Activated CD4-positive, alpha-beta T cell treated with anti-CD3 and anti-CD28 coated beads for 36 hours (primary cell): ENCODE results near the gene KRT33A. TPM values are rescaled to one million over a fixed set of nuclear protein-coding genes. Genes with fewer than 3 reads are reported as not detected.
"Not testable (repeated sequence)": the region's sequence is repeated elsewhere in the genome, so short reads cannot be mapped to it uniquely, and the experiment has no call there.

Experiments used
- ATAC-seq: fragments of 200-7000 bp; cut with Tn5 transposase; one replicate; pipeline ENCODE4 v1.10.0; 2021; ENCODE audit warnings: mild to moderate bottlenecking, moderate library complexity
- CTCF ChIA-PET: fragments of 350-600 bp; sonication (Branson Sonifier 250); formaldehyde crosslinking; loops from one replicate; lab custom pipeline; 2021; ENCODE audit warnings: antibody characterized with exemption; lab: Charles Lee
- POLR2A ChIA-PET: fragments of 350-600 bp; sonication (Branson Sonifier 250); formaldehyde crosslinking; loops from one replicate; lab custom pipeline; 2021; ENCODE audit warnings: antibody characterized with exemption, inconsistent platforms; lab: Charles Lee
- DNase-seq: peaks from one replicate; pipeline ENCODE4 v3.0.0-alpha.2; 2020
- H3K27ac Mint-ChIP-seq: one replicate; pipeline ENCODE4 v1.8.0; 2021; ENCODE audit warnings: mixed read lengths
- H3K27me3 Mint-ChIP-seq: one replicate; pipeline ENCODE4 v1.8.0; 2021; ENCODE audit warnings: mixed read lengths
- H3K36me3 Mint-ChIP-seq: one replicate; pipeline ENCODE4 v1.8.0; 2021; ENCODE audit warnings: low read depth, mixed read lengths
- H3K4me1 Mint-ChIP-seq: one replicate; pipeline ENCODE4 v1.8.0; 2021; ENCODE audit warnings: mixed read lengths
- H3K4me3 Mint-ChIP-seq: one replicate; pipeline ENCODE4 v1.8.0; 2021; ENCODE audit warnings: mild to moderate bottlenecking, moderate library complexity, mixed read lengths
- H3K9me3 Mint-ChIP-seq: one replicate; pipeline ENCODE4 v1.8.0; 2021; ENCODE audit warnings: low read depth, mixed read lengths
- intact Hi-C, 2 experiments: fragments of 100-400 bp; cut with DNase I in 1 of 2; cut with micrococcal nuclease in 1 of 2; formaldehyde crosslinking; loops; one replicate each; pipeline versions ENCODE4 v1.14.2 to v1.15.1; 2022 to 2024; cut with DNase I, micrococcal nuclease
- total RNA-seq, 2 experiments: library from RNA; stranded (reverse); gene quantifications; one replicate each; pipeline ENCODE4 v1.2.3, GENCODE V29; 2021

Gene KRT33A
- total RNA-seq, 2 experiments from 2014 or later = not detected

GRCh38 chr17:41360296-41360995 lies 9.8 kb upstream of the KRT33A start:
- Mint-ChIP-seq H3K36me3 (no peaks in the 10 kb centered on the region), H3K27ac (no peak overlapping the region), H3K27me3 (no peaks in the 10 kb centered on the region), H3K4me3 (no peak overlapping the region), H3K9me3 (peaks cover 1% of the 10 kb centered on the region), H3K4me1 (no peaks in the 10 kb centered on the region)
- intact Hi-C loops = no loop called here
- POLR2A ChIA-PET = no interaction called here
- ATAC-seq (no peak), DNase-seq (no peak)
- CTCF ChIA-PET = no interaction called here

DNA sequence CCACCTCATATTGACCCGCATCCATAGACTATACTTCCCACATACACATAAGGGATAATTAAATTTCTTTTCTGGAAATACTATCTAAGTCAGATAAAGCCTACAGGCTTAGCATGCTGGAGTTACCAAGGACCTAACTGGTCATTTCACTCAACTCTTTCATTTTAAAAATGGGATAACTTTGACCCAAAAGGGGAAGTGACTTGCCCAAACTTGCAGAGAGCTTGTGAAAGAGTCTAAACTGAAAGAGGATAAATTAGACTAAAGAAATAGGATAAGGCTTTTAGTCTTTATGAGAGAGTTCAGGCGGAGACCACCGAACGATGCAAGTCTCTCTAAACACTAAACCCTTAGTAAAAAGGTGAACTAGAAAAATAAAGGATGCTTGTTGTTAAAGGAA lies 3.9 kb upstream of the KRT33A start:
- Mint-ChIP-seq H3K27ac (no peak overlapping the region), H3K36me3 (no peaks in the 10 kb centered on the region), H3K27me3 (no peaks in the 10 kb centered on the region), H3K4me1 (peaks cover 5% of the 10 kb centered on the region), H3K4me3 (no peak overlapping the region), H3K9me3 (peaks cover 1% of the 10 kb centered on the region)
- DNase-seq (no peak), ATAC-seq (no peak)
- ChIA-PET POLR2A (no interaction called here), CTCF (interaction anchor here (0.6 to 0.7 kb wide), 2 partner anchors 9 to 296 kb away, joined by 3 read pairs; no protein-coding TSS in a partner anchor)
- intact Hi-C loops = no loop called here

DNA sequence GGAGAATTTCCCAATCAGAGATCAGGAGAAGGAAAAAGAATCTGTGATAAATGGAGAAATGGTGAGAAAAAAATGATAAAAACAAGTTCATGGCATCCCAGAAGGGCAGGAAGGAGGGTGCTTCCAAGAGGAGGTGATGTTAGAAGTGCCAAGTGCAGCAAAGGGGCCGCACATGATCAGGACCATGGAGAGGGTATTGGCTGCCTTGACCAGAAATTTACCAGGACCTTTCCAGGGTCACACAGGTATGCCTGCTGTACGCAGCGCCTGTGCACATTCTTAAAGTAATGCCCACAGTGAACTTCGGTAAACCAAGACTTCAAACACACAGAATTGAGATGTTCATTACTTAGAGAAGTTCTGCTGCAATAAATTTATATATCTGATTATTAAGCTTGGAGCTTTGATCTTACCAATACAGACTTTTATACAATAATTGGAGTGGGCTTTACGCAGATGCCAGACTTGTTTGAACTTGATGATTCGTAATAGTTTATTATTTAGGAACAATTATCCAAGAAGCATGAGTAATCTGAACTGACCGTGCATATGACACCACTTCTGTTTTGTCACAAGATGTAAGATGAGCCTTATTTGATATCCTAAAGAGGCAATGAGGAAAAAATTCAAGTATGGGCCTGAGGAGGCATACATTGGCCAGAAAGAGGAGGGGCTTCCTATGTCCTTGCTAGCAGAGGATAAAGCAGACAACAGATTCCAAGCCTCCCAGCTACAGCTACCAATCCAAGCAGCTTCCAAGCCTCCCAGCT lies 2.2 kb upstream of the KRT33A start:
- CTCF ChIA-PET = no interaction called here
- Mint-ChIP-seq H3K27me3 (no peaks in the 10 kb centered on the region), H3K4me1 (peaks cover 5% of the 10 kb centered on the region), H3K9me3 (peaks cover 1% of the 10 kb centered on the region), H3K27ac (no peak overlapping the region), H3K36me3 (no peaks in the 10 kb centered on the region), H3K4me3 (no peak overlapping the region)
- ATAC-seq (no peak), DNase-seq (no peak)
- intact Hi-C loops = no loop called here
- POLR2A ChIA-PET = no interaction called here

- no peaks in the 10 kb centered on the region for H3K9me3 Mint-ChIP-seq
- no peaks in the 10 kb centered on the region for H3K36me3 Mint-ChIP-seq
- no peaks in the 10 kb centered on the region for H3K27me3 Mint-ChIP-seq
- intact Hi-C loops = no loop called here
- no peak overlapping the region for H3K4me3 Mint-ChIP-seq
- POLR2A ChIA-PET = no interaction called here
- ATAC-seq (no peak), DNase-seq (no peak)
- H3K27ac Mint-ChIP-seq = no peak overlapping the region
- CTCF ChIA-PET = interaction anchor here (3.0 kb wide), 1 partner anchor 20 kb away, joined by 22 read pairs; the partner anchor contains the start of gene KRT33B
- peaks cover 5% of the 10 kb centered on the region for H3K4me1 Mint-ChIP-seq
Observed at GRCh38 chr17:41351177-41351576, 549 bp upstream of the KRT33A start.

DNA sequence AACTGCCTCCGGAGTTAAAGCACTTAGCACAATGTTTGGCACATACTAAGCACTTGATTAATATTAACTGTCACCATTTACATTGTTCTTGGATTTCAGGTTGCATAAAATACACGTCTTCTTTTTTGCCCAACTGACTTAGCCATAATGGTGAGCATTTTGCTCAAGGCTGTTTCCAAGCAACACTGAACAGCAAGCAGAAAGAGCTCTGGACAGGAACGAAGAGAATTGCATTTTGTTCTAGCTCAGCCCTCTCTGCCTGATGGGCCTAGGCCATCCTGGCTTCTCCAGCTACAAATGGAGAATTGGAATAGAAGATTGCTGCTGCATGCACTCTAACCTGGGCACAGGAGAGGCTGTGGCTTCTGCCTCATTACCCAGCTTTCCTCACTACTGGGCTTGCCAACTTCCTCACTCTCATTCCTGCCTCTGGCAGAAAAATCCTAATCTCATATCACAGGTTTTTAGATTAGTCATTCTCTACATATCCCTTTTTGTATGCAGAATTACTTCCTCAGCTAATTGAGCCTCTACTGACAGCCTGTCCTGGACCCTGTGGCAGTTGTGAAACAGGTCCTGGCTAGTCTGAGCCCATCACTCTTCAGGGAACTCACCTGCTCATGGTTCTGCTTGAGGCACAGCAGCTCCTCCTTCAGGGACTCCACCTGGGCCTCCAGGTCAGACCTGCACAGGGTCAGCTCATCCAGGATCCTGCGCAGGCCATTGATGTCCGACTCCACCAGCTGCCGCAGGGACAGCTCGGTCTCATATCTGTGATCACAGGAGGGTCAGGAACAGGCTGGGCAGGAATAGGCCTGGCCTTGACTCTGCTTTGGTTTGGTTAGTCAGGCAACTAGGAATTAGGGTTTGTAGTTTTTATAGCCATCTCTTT lies 2.5 kb downstream of the KRT33A start:
- ATAC-seq (no peak), DNase-seq (no peak)
- Mint-ChIP-seq H3K27me3 (no peaks in the 10 kb centered on the region), H3K4me1 (peaks cover 10% of the 10 kb centered on the region), H3K36me3 (peaks cover 4% of the 10 kb centered on the region), H3K4me3 (no peak overlapping the region), H3K9me3 (peaks cover 4% of the 10 kb centered on the region), H3K27ac (no peak overlapping the region)
- CTCF ChIA-PET = interaction anchor here (0.6 to 3.0 kb wide), 6 partner anchors 7 to 160 kb away, joined by 3 to 22 read pairs (median 3); partner anchors contain the start of gene KRT33B
- POLR2A ChIA-PET = no interaction called here
- intact Hi-C loops = loop anchor here in 1 of 2 experiments (10.0 kb wide), 1 partner anchor 317 kb away; no protein-coding TSS in a partner anchor

DNA sequence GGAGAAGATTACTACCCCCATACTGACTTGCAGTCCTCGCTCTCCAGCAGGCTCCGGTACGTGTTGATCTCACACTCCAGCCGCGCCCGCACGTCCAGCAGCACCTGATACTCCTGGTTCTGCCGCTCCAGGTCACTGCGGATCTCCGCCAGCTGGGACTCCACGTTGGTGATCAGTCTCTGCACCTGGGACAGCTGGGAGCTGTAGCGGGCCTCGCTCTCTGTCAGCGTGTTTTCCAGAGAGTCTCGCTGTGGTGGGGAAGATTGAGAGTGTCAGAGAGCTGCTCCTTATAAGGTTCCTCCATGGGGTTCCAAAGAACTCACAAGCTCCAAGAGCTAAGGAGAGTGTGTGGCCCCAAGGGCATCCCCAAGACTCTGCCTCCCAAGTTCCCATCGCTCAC lies 4.2 kb downstream of the KRT33A start:
- CTCF ChIA-PET = interaction anchor here (0.6 to 1.1 kb wide), 2 partner anchors 8 to 12 kb away, joined by 3 to 4 read pairs; no protein-coding TSS in a partner anchor
- ATAC-seq, POLR2A ChIA-PET, DNase-seq, H3K9me3 Mint-ChIP-seq, H3K27ac Mint-ChIP-seq, H3K27me3 Mint-ChIP-seq, H3K4me3 Mint-ChIP-seq, H3K36me3 Mint-ChIP-seq: not testable (repeated sequence)
- H3K4me1 Mint-ChIP-seq = peaks cover 20% of the 10 kb centered on the region
- intact Hi-C loops = loop anchor here in 1 of 2 experiments (10.0 kb wide), 1 partner anchor 318 kb away; no protein-coding TSS in a partner anchor

DNA sequence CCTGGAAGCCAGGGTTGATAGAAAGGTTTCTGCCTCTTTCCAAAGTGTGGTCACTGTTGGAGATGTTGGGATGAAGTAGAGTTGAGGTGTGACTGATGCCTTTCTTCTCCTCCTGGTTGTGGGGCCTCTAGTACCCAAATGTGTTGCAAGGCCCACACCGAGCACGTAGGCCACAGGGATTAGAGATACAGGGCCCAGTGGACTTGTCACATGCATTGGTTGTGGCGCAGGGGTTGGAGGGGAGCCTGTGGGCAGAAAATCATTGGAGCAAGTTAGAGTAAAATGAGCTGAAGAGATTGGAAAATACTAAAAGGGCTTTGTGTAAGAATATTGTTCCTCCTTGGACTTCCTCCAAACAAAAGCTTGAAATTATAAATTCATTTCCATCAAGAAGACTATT lies 4.6 kb downstream of the KRT33A start:
- ChIA-PET POLR2A (no interaction called here), CTCF (interaction anchor here (0.6 to 1.1 kb wide), 3 partner anchors 8 to 14 kb away, joined by 3 to 4 read pairs (median 3); no protein-coding TSS in a partner anchor)
- Mint-ChIP-seq H3K4me1 (peaks cover 24% of the 10 kb centered on the region), H3K36me3 (peaks cover 9% of the 10 kb centered on the region), H3K27me3 (no peaks in the 10 kb centered on the region), H3K9me3 (peaks cover 7% of the 10 kb centered on the region), H3K4me3 (no peak overlapping the region), H3K27ac (no peak overlapping the region)
- intact Hi-C loops = loop anchor here in 1 of 2 experiments (10.0 kb wide), 1 partner anchor 319 kb away; no protein-coding TSS in a partner anchor
- ATAC-seq = no peak
- DNase-seq = no peak

DNA sequence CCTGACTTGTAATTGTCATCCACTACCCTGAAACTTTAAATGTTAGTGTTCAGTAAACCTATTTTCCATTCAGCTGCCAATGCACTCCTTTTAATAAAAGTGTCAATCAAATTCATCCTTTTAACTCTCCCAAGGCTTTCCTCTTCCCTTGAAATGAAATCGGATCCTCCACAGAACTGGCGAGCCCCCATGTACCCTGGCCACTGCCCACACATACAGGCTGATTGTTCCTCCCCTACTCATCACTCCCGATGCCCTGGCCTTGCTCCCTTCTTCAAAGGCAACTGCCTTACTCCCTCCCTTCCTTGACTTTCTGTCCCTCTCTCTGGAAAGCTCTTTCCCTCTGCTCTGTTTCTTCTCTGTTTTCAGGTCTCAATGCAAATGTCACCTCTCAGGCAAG lies 7.6 kb downstream of the KRT33A start:
- peaks cover 52% of the 10 kb centered on the region for H3K4me1 Mint-ChIP-seq
- H3K27ac Mint-ChIP-seq = no peak overlapping the region
- H3K36me3 Mint-ChIP-seq = peaks cover 9% of the 10 kb centered on the region
- ChIA-PET POLR2A (no interaction called here), CTCF (interaction anchor here (3.4 kb wide), 1 partner anchor 61 kb away, joined by 8 read pairs; no protein-coding TSS in a partner anchor)
- H3K4me3 Mint-ChIP-seq = no peak overlapping the region
- peaks cover 7% of the 10 kb centered on the region for H3K9me3 Mint-ChIP-seq
- peaks cover 4% of the 10 kb centered on the region for H3K27me3 Mint-ChIP-seq
- intact Hi-C loops = loop anchor here in 1 of 2 experiments (10.0 kb wide), 1 partner anchor 322 kb away; no protein-coding TSS in a partner anchor
- ATAC-seq = no peak
- no peak for DNase-seq

DNA sequence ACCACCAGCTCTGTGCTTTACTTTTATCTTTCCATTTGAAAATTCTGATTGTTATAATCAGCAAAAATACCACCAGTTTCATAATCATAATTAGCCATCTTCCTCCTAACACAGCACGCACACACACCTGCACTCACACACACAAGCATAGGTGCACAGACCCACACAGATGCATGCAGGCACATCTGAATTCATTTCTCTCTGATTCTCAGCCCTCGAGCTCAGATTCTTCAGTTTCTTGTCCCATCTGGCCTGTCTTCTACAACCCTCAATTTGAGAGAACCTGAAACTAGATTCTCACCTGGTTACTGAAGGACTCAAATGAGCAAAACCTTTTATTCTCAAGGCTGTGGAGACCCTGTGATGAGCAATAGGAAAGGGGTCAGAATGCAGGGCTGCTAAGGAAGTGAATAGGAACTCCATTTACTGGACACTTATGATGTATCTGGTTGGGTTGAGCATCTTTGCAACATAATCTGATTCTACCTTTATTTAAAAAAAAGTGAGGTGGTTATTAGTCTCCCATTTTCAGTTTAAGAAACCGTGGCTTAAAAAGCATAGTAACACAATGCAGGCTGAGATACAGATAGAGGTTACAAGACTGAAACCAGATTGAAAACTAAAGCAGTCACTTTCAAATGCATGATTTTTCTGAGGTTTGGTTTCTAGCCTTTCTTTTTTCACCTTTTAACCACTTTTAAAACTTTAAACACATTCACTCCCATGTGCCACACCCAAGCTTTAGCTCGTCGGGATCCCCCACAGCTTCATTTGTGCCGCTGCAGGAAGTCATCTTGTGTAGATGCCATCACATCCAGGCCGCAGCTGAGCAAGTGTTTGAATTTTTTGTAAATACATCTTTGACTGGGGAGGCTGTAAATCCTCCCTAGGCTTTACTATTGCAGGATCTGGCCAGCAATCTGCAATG lies 9.4 kb downstream of the KRT33A start:
- POLR2A ChIA-PET = interaction anchor here (0.6 kb wide), 1 partner anchor 337 kb away, joined by 3 read pairs; no protein-coding TSS in a partner anchor
- Mint-ChIP-seq H3K9me3 (peaks cover 7% of the 10 kb centered on the region), H3K27ac (peak overlapping the region; percentile 74), H3K36me3 (peaks cover 9% of the 10 kb centered on the region), H3K4me3 (no peak overlapping the region), H3K27me3 (peaks cover 4% of the 10 kb centered on the region), H3K4me1 (peaks cover 57% of the 10 kb centered on the region)
- DNase-seq (peak; percentile 76), ATAC-seq (peak; percentile 75)
- intact Hi-C loops = loop anchor here (1.0 to 10.0 kb wide), 3 partner anchors 62 to 326 kb away; no protein-coding TSS in a partner anchor
- CTCF ChIA-PET = interaction anchor here (0.7 to 3.4 kb wide), 8 partner anchors 8 to 522 kb away, joined by 3 to 8 read pairs (median 3); partner anchors contain the start of gene KRTAP16-1

GRCh38 chr17:41340494-41340893 lies 10.1 kb downstream of the KRT33A start:
- intact Hi-C loops = loop anchor here (2.0 to 10.0 kb wide), 2 partner anchors 324 to 326 kb away; no protein-coding TSS in a partner anchor
- ChIA-PET POLR2A (no interaction called here), CTCF (interaction anchor here (0.7 to 3.4 kb wide), 5 partner anchors 8 to 158 kb away, joined by 3 to 8 read pairs (median 3); no protein-coding TSS in a partner anchor)
- H3K9me3 Mint-ChIP-seq = peaks cover 7% of the 10 kb centered on the region
- H3K27me3 Mint-ChIP-seq = peaks cover 4% of the 10 kb centered on the region
- no peak overlapping the region for H3K27ac Mint-ChIP-seq
- no peak for DNase-seq
- peaks cover 63% of the 10 kb centered on the region for H3K4me1 Mint-ChIP-seq
- no peak overlapping the region for H3K4me3 Mint-ChIP-seq
- peaks cover 9% of the 10 kb centered on the region for H3K36me3 Mint-ChIP-seq
- ATAC-seq = no peak
